Stomach (tissue), 4 donors: ENCODE data around the gene ABCA1.

ENCODE experiments used
- POLR2A ChIP-seq, 4 donors: fragments of 450-650 bp; IDR thresholded peaks; one replicate each; pipeline ENCODE4 v1.6.1; 2016; ENCODE audit warnings: antibody characterized with exemption in 4 of 4, control low read depth in 2 of 4, mild to moderate bottlenecking in 1 of 4, moderate library complexity in 1 of 4
- TF ChIP-seq, protein P1 (sequence below), 7 experiments: fragments of 450-650 bp in 4 of 7; fragments of 200-600 bp in 3 of 7; sonication (generic) in 3 of 7; IDR thresholded peaks; one replicate each; pipeline ENCODE4 v1.5.1; 2016 to 2019; ENCODE audit warnings: antibody characterized with exemption in 7 of 7, control low read depth in 2 of 7, mild to moderate bottlenecking in 1 of 7

DNA sequence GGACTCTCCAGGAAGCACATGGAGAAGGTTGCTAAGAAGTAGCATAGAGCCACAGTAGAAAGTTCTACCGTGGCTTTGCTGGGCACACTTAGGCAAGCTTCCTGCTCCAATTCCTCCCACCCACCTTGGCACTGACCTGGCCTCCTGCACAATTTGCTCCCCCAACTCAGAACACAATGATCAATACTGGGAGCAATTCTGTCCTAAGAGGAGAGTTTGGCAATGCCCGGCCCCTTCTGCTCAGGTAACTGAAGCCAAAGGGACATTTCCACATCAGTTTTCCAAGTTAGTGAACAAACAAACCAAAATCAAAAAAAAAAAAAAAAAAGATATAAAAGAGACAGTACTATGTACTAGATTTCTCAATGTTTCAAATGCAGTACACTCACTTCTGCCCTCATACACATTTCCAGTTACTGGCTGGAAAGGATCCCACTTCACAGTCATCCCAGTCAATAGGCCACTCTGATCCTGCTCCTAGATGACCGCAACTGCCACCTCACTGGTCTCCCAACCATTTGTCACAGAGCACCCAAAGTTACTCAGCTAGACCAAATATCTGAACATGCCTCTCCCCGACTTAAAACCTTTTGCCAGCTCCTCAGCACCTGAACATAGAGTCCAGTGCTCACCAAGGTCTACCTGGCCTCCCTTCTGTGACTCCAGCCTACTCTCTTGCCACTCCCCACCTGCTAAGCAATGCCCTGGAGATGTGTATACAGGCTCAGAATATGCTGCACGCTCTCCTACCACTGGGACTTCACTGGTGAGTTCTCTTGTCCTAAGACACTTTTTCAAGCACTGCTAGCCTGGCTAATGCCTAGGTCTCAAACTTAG lies 21.3 kb downstream of the ABCA1 start:
- TF ChIP-seq, protein P1, sequence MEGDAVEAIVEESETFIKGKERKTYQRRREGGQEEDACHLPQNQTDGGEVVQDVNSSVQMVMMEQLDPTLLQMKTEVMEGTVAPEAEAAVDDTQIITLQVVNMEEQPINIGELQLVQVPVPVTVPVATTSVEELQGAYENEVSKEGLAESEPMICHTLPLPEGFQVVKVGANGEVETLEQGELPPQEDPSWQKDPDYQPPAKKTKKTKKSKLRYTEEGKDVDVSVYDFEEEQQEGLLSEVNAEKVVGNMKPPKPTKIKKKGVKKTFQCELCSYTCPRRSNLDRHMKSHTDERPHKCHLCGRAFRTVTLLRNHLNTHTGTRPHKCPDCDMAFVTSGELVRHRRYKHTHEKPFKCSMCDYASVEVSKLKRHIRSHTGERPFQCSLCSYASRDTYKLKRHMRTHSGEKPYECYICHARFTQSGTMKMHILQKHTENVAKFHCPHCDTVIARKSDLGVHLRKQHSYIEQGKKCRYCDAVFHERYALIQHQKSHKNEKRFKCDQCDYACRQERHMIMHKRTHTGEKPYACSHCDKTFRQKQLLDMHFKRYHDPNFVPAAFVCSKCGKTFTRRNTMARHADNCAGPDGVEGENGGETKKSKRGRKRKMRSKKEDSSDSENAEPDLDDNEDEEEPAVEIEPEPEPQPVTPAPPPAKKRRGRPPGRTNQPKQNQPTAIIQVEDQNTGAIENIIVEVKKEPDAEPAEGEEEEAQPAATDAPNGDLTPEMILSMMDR (IDR thresholded peaks at IDR 0.05): no peak
- no peak for TF ChIP-seq POLR2A (IDR thresholded peaks at IDR 0.05)
